Chondrocyte (in vitro differentiated cells): Measurements from ENCODE around the gene HOXB13. TPM values are rescaled to one million over a fixed set of nuclear protein-coding genes. Genes with fewer than 3 reads are reported as not detected.

Experiments
- DNase-seq: peaks from one replicate; pipeline ENCODE4 v3.0.0; 2021; ENCODE audit warnings: mixed read lengths, low spot score
- H3K27ac Mint-ChIP-seq: one replicate; pipeline ENCODE4 v1.8.0; 2021; ENCODE audit warnings: mild to moderate bottlenecking, moderate library complexity, mixed read lengths; ENCODE audit not compliant: unreplicated experiment
- H3K27me3 Mint-ChIP-seq: 2 replicates; pipeline ENCODE4 v1.8.0; 2021; ENCODE audit warnings: low read depth, mixed read lengths
- H3K36me3 Mint-ChIP-seq: 2 replicates; pipeline ENCODE4 v1.8.0; 2021; ENCODE audit warnings: low read depth, mixed read lengths
- H3K4me1 Mint-ChIP-seq: 2 replicates; pipeline ENCODE4 v1.8.0; 2021; ENCODE audit warnings: low read depth, mild to moderate bottlenecking, mixed read lengths
- H3K4me3 Mint-ChIP-seq: one replicate; pipeline ENCODE4 v1.8.0; 2021; ENCODE audit warnings: mild to moderate bottlenecking, moderate library complexity, mixed read lengths; ENCODE audit not compliant: unreplicated experiment
- H3K9me3 Mint-ChIP-seq: 2 replicates; pipeline ENCODE4 v1.8.0; 2021; ENCODE audit warnings: low read depth, mixed read lengths
- CTCF ChIP-seq: fragments of 200-600 bp; sonication (generic); IDR thresholded peaks from 2 replicates; pipeline ENCODE4 v1.5.0; 2021; ENCODE audit warnings: antibody characterized with exemption, mild to moderate bottlenecking, moderate library complexity
- total RNA-seq: library from RNA; stranded (reverse); gene quantifications from 3 replicates; pipeline ENCODE4 v1.2.1, GENCODE V29; 2021

HOXB13 gene
- total RNA-seq, 1 donor from 2014 or later: not detected

GRCh38 chr17:48733632-48734328 lies 5.2 kb upstream of the HOXB13 start:
- no peaks in the 10 kb centered on the region for H3K9me3 Mint-ChIP-seq
- peaks cover 8% of the 10 kb centered on the region for H3K4me1 Mint-ChIP-seq
- peaks cover 2% of the 10 kb centered on the region for H3K36me3 Mint-ChIP-seq
- no peak overlapping the region for H3K4me3 Mint-ChIP-seq
- TF ChIP-seq CTCF: no peak
- DNase-seq: no peak
- peaks cover 94% of the 10 kb centered on the region for H3K27me3 Mint-ChIP-seq
- H3K27ac Mint-ChIP-seq: no peak overlapping the region

GRCh38 chr17:48732688-48733629 lies 4.4 kb upstream of the HOXB13 start:
- Mint-ChIP-seq H3K9me3 (no peaks in the 10 kb centered on the region), H3K36me3 (peaks cover 2% of the 10 kb centered on the region), H3K27me3 (peaks cover 89% of the 10 kb centered on the region), H3K27ac (no peak overlapping the region), H3K4me1 (peaks cover 10% of the 10 kb centered on the region), H3K4me3 (no peak overlapping the region)
- no peak for DNase-seq
- TF ChIP-seq CTCF: no peak

- no peak for TF ChIP-seq CTCF
- no peak for DNase-seq
- H3K4me1 Mint-ChIP-seq: peaks cover 10% of the 10 kb centered on the region
- peaks cover 90% of the 10 kb centered on the region for H3K27me3 Mint-ChIP-seq
- no peak overlapping the region for H3K27ac Mint-ChIP-seq
- no peaks in the 10 kb centered on the region for H3K9me3 Mint-ChIP-seq
- H3K36me3 Mint-ChIP-seq: peaks cover 4% of the 10 kb centered on the region
- no peak overlapping the region for H3K4me3 Mint-ChIP-seq
These were observed 2.8 kb upstream of the HOXB13 start for GRCh38 chr17:48731355-48731754.

GRCh38 chr17:48730240-48730550 lies 1.6 kb upstream of the HOXB13 start:
- TF ChIP-seq CTCF: no peak
- DNase-seq: no peak
- no peak overlapping the region for H3K27ac Mint-ChIP-seq
- peaks cover 10% of the 10 kb centered on the region for H3K4me1 Mint-ChIP-seq
- H3K9me3 Mint-ChIP-seq: no peaks in the 10 kb centered on the region
- H3K4me3 Mint-ChIP-seq: no peak overlapping the region
- H3K36me3 Mint-ChIP-seq: peaks cover 4% of the 10 kb centered on the region
- peaks cover 90% of the 10 kb centered on the region for H3K27me3 Mint-ChIP-seq

- no peak for DNase-seq
- Mint-ChIP-seq H3K27ac (no peak overlapping the region), H3K4me3 (no peak overlapping the region), H3K36me3 (peaks cover 4% of the 10 kb centered on the region), H3K27me3 (peaks cover 90% of the 10 kb centered on the region), H3K4me1 (peaks cover 10% of the 10 kb centered on the region), H3K9me3 (no peaks in the 10 kb centered on the region)
- no peak for TF ChIP-seq CTCF
These were observed 1.0 kb upstream of the HOXB13 start for GRCh38 chr17:48729335-48730239.
